Osteoblast (primary cell): Measurements from ENCODE around the gene MBD5. TPM values are rescaled to one million over a fixed set of nuclear protein-coding genes. Genes with fewer than 3 reads are reported as not detected.

ENCODE experiments used
- DNase-seq: peaks from one replicate; pipeline ENCODE4 v3.0.0; 2011; ENCODE audit warnings: low spot score, mixed read lengths; ENCODE audit not compliant: insufficient read length; ENCODE audit errors: missing footprints
- H2AFZ ChIP-seq: 2 replicates; pipeline ENCODE4 v1.6.0; 2011; ENCODE audit warnings: mild to moderate bottlenecking, low read length
- H3K27ac ChIP-seq: 2 replicates; pipeline ENCODE4 v1.5.1; 2011; ENCODE audit warnings: mild to moderate bottlenecking, low read depth, low read length, moderate library complexity
- H3K27me3 ChIP-seq: 2 replicates; pipeline ENCODE4 v1.6.0; 2012; ENCODE audit warnings: mild to moderate bottlenecking, control low read depth, inconsistent platforms, low read length, moderate library complexity; ENCODE audit not compliant: insufficient read depth
- H3K36me3 ChIP-seq: 2 replicates; pipeline ENCODE4 v1.5.1; 2011; ENCODE audit warnings: mild to moderate bottlenecking, low read length, control low read depth, moderate library complexity; ENCODE audit not compliant: insufficient read depth
- H3K4me1 ChIP-seq: 2 replicates; pipeline ENCODE4 v1.5.1; 2011; ENCODE audit warnings: mild to moderate bottlenecking, low read length, control low read depth, moderate library complexity; ENCODE audit not compliant: insufficient read depth
- H3K4me2 ChIP-seq: 2 replicates; pipeline ENCODE4 v1.6.0; 2011; ENCODE audit warnings: mild to moderate bottlenecking, low read length; ENCODE audit not compliant: insufficient read depth
- H3K4me3 ChIP-seq: fragments of 200-600 bp; sonication (generic); 3 replicates; pipeline ENCODE4 v1.5.1; 2012; ENCODE audit warnings: mild to moderate bottlenecking, low read length, inconsistent platforms; ENCODE audit not compliant: insufficient read depth
- H3K79me2 ChIP-seq: 2 replicates; pipeline ENCODE4 v1.6.0; 2012; ENCODE audit warnings: mild to moderate bottlenecking, low read length, control low read depth, inconsistent platforms; ENCODE audit not compliant: insufficient read depth
- H3K9me3 ChIP-seq: 2 replicates; pipeline ENCODE4 v1.5.1; 2011; ENCODE audit warnings: low read depth, low read length, control low read depth
- H4K20me1 ChIP-seq: 2 replicates; pipeline ENCODE4 v1.6.0; 2012; ENCODE audit warnings: mild to moderate bottlenecking, low read length, control low read depth; ENCODE audit not compliant: insufficient read depth
- CTCF ChIP-seq: IDR thresholded peaks from 2 replicates; pipeline ENCODE4 v1.5.1; 2011; ENCODE audit warnings: mild to moderate bottlenecking, low read depth, low read length, moderate library complexity; ENCODE audit errors: extremely low read depth
- total RNA-seq: library from RNA; depleted of rRNA; stranded (reverse); fragments of >200 nt; gene quantifications from 2 replicates; pipeline ENCODE4 v1.2.3, GENCODE V29; 2012

Gene MBD5
- total RNA-seq, 1 donor = 22.4 TPM

DNA sequence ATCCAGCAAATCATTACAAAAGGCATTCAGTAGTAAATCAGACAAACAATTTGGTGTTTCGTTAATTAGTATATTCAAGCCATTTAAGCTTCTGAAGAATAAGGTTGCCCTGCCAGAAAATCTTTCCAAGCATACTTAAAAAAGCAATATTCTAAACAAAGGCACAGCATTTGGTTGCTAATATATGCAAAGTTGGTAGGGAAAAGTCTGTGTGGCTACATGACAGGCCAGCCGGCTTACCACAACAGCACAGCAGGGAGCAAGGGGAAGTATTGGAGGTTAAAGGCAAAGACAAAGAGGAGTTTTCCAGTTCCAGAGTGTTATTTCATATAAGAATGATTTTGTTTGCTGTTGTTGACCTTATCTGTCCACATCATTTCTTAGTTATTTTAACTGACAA lies 282.3 kb downstream of the MBD5 start:
- H3K4me3 ChIP-seq = no peak overlapping the region
- no peak overlapping the region for H2AFZ ChIP-seq
- H3K36me3 ChIP-seq = no peaks in the 10 kb centered on the region
- H4K20me1 ChIP-seq = peaks cover 2% of the 10 kb centered on the region
- H3K79me2 ChIP-seq = no peaks in the 10 kb centered on the region
- no peaks in the 10 kb centered on the region for H3K27me3 ChIP-seq
- H3K9me3 ChIP-seq = no peaks in the 10 kb centered on the region
- H3K4me2 ChIP-seq = no peak overlapping the region
- peaks cover 9% of the 10 kb centered on the region for H3K4me1 ChIP-seq
- H3K27ac ChIP-seq = no peak overlapping the region
- no peak for DNase-seq
- no peak for TF ChIP-seq CTCF

GRCh38 chr2:148305476-148305875 lies 284.6 kb downstream of the MBD5 start:
- no peak for DNase-seq
- no peaks in the 10 kb centered on the region for H3K27me3 ChIP-seq
- H3K79me2 ChIP-seq = no peaks in the 10 kb centered on the region
- TF ChIP-seq CTCF = no peak
- H3K27ac ChIP-seq = no peak overlapping the region
- H3K4me3 ChIP-seq = no peak overlapping the region
- H2AFZ ChIP-seq = no peak overlapping the region
- no peaks in the 10 kb centered on the region for H3K9me3 ChIP-seq
- peaks cover 2% of the 10 kb centered on the region for H4K20me1 ChIP-seq
- H3K4me1 ChIP-seq = peaks cover 7% of the 10 kb centered on the region
- H3K36me3 ChIP-seq = no peaks in the 10 kb centered on the region
- H3K4me2 ChIP-seq = no peak overlapping the region

GRCh38 chr2:148306027-148306426 lies 285.1 kb downstream of the MBD5 start:
- no peak for TF ChIP-seq CTCF
- no peak overlapping the region for H3K4me2 ChIP-seq
- H3K36me3 ChIP-seq = no peaks in the 10 kb centered on the region
- H4K20me1 ChIP-seq = no peaks in the 10 kb centered on the region
- no peak overlapping the region for H2AFZ ChIP-seq
- no peaks in the 10 kb centered on the region for H3K79me2 ChIP-seq
- H3K27me3 ChIP-seq = no peaks in the 10 kb centered on the region
- no peak overlapping the region for H3K4me3 ChIP-seq
- H3K9me3 ChIP-seq = no peaks in the 10 kb centered on the region
- peaks cover 1% of the 10 kb centered on the region for H3K4me1 ChIP-seq
- H3K27ac ChIP-seq = no peak overlapping the region
- no peak for DNase-seq

- no peaks in the 10 kb centered on the region for H3K79me2 ChIP-seq
- no peak overlapping the region for H3K27ac ChIP-seq
- H3K27me3 ChIP-seq = no peaks in the 10 kb centered on the region
- H3K9me3 ChIP-seq = no peaks in the 10 kb centered on the region
- no peak for TF ChIP-seq CTCF
- no peaks in the 10 kb centered on the region for H3K4me1 ChIP-seq
- no peak overlapping the region for H3K4me3 ChIP-seq
- DNase-seq = no peak
- no peak overlapping the region for H2AFZ ChIP-seq
- peaks cover 5% of the 10 kb centered on the region for H4K20me1 ChIP-seq
- H3K4me2 ChIP-seq = no peak overlapping the region
- H3K36me3 ChIP-seq = no peaks in the 10 kb centered on the region
These were observed 296.7 kb downstream of the MBD5 start for GRCh38 chr2:148317598-148317997.
